ENCODE data around the gene MTCH2. TPM values are rescaled to one million over a fixed set of nuclear protein-coding genes. Genes with fewer than 3 reads are reported as not detected.

Gene MTCH2
- total and polyA plus RNA-seq, 2 donors (not counting 1 experiment from before 2014, with no cell fraction given): 64.4 to 169 TPM

GRCh38 chr11:47606731-47607130, 35.6 kb downstream of the MTCH2 start:
- no peak overlapping the region for H3K9ac ChIP-seq (ENCODE audit: insufficient read depth, low read length)
- TF ChIP-seq CTCF (conservative IDR thresholded peaks at IDR 0.05 in 1 of 2, IDR thresholded peaks at IDR 0.05 in 1 of 2; ENCODE audit: low read depth in 1 of 2, low read length in 2 of 2) (no peak), EZH2 (IDR thresholded peaks at IDR 0.05; ENCODE audit: low read length, missing control alignments) (no peak)
- no peak overlapping the region for H2AFZ ChIP-seq (ENCODE audit: low read length)
- no peaks in the 10 kb centered on the region for H3K9me3 ChIP-seq (ENCODE audit: control insufficient read depth, insufficient read depth, low read depth, low read length)
- no peaks in the 10 kb centered on the region for H3K27me3 ChIP-seq (ENCODE audit: control insufficient read depth, insufficient read depth, low read length)
- DNase-seq (ENCODE audit: low read depth in 2 of 2): peak in 1 of 2 donors; percentile 44
- no peaks in the 10 kb centered on the region for H3K36me3 ChIP-seq (ENCODE audit: control insufficient read depth, insufficient read depth, low read length)
- peaks cover 13% of the 10 kb centered on the region for H3K4me1 ChIP-seq (ENCODE audit: control insufficient read depth, extremely low read depth, insufficient read depth, low read length)
- no peaks in the 10 kb centered on the region for H4K20me1 ChIP-seq (ENCODE audit: control insufficient read depth, extremely low read depth, insufficient read depth, low read length)
- no peak overlapping the region for H3K4me3 ChIP-seq (replicated peaks in 1 of 4; ENCODE audit: control extremely low read depth in 1 of 4, insufficient read depth in 1 of 4, low read depth in 3 of 4, low read length in 4 of 4)
- H3K4me2 ChIP-seq (ENCODE audit: extremely low read depth, insufficient read depth, low read length): peak overlapping the region; percentile 11
- H3K79me2 ChIP-seq (ENCODE audit: control insufficient read depth, insufficient read depth, low read length): no peaks in the 10 kb centered on the region
- H3K27ac ChIP-seq (ENCODE audit: insufficient read depth, low read length): peak overlapping the region; percentile 4

- Histone ChIP-seq H2AFZ (ENCODE audit: low read length) (no peak overlapping the region), H3K9ac (ENCODE audit: insufficient read depth, low read length) (no peak overlapping the region), H3K4me3 (replicated peaks in 1 of 4; ENCODE audit: control extremely low read depth in 1 of 4, insufficient read depth in 1 of 4, low read depth in 3 of 4, low read length in 4 of 4) (no peak overlapping the region), H3K9me3 (ENCODE audit: control insufficient read depth, insufficient read depth, low read depth, low read length) (no peaks in the 10 kb centered on the region), H4K20me1 (ENCODE audit: control insufficient read depth, extremely low read depth, insufficient read depth, low read length) (no peaks in the 10 kb centered on the region), H3K4me1 (ENCODE audit: control insufficient read depth, extremely low read depth, insufficient read depth, low read length) (peaks cover 13% of the 10 kb centered on the region), H3K27ac (ENCODE audit: insufficient read depth, low read length) (no peak overlapping the region), H3K79me2 (ENCODE audit: control insufficient read depth, insufficient read depth, low read length) (no peaks in the 10 kb centered on the region), H3K27me3 (ENCODE audit: control insufficient read depth, insufficient read depth, low read length) (no peaks in the 10 kb centered on the region), H3K4me2 (ENCODE audit: extremely low read depth, insufficient read depth, low read length) (no peak overlapping the region), H3K36me3 (ENCODE audit: control insufficient read depth, insufficient read depth, low read length) (no peaks in the 10 kb centered on the region)
- DNase-seq (ENCODE audit: low read depth in 2 of 2): no peak
- no peak for TF ChIP-seq CTCF (conservative IDR thresholded peaks at IDR 0.05 in 1 of 2, IDR thresholded peaks at IDR 0.05 in 1 of 2; ENCODE audit: low read depth in 1 of 2, low read length in 2 of 2)
- TF ChIP-seq EZH2 (IDR thresholded peaks at IDR 0.05; ENCODE audit: low read length, missing control alignments): no peak
Observed at GRCh38 chr11:47605921-47606320, 36.4 kb downstream of the MTCH2 start.

- TF ChIP-seq EZH2 (IDR thresholded peaks at IDR 0.05; ENCODE audit: low read length, missing control alignments): no peak
- no peak for TF ChIP-seq CTCF (conservative IDR thresholded peaks at IDR 0.05 in 1 of 2, IDR thresholded peaks at IDR 0.05 in 1 of 2; ENCODE audit: low read depth in 1 of 2, low read length in 2 of 2)
- peak in 1 of 2 donors; percentile 62 for DNase-seq (ENCODE audit: low read depth in 2 of 2)
Observed at GRCh38 chr11:47603295-47603694, 39.1 kb downstream of the MTCH2 start.

More at GRCh38 chr11:47603295-47603694, 39.1 kb downstream of the MTCH2 start:
- no peak overlapping the region for H3K9ac ChIP-seq (ENCODE audit: insufficient read depth, low read length)
- peaks cover 13% of the 10 kb centered on the region for H3K4me1 ChIP-seq (ENCODE audit: control insufficient read depth, extremely low read depth, insufficient read depth, low read length)
- no peaks in the 10 kb centered on the region for H3K36me3 ChIP-seq (ENCODE audit: control insufficient read depth, insufficient read depth, low read length)
- no peaks in the 10 kb centered on the region for H3K79me2 ChIP-seq (ENCODE audit: control insufficient read depth, insufficient read depth, low read length)
- no peak overlapping the region for H3K4me3 ChIP-seq (replicated peaks in 1 of 4; ENCODE audit: control extremely low read depth in 1 of 4, insufficient read depth in 1 of 4, low read depth in 3 of 4, low read length in 4 of 4)
- H3K9me3 ChIP-seq (ENCODE audit: control insufficient read depth, insufficient read depth, low read depth, low read length): no peaks in the 10 kb centered on the region
- H2AFZ ChIP-seq (ENCODE audit: low read length): no peak overlapping the region
- H4K20me1 ChIP-seq (ENCODE audit: control insufficient read depth, extremely low read depth, insufficient read depth, low read length): no peaks in the 10 kb centered on the region
- H3K27ac ChIP-seq (ENCODE audit: insufficient read depth, low read length): no peak overlapping the region
- no peaks in the 10 kb centered on the region for H3K27me3 ChIP-seq (ENCODE audit: control insufficient read depth, insufficient read depth, low read length)
- no peak overlapping the region for H3K4me2 ChIP-seq (ENCODE audit: extremely low read depth, insufficient read depth, low read length)
